H9 (cell line): ENCODE measurements around the gene CDYL2. TPM values are rescaled to one million over a fixed set of nuclear protein-coding genes. Genes with fewer than 3 reads are reported as not detected.

Source experiments
- DNase-seq: peaks from one replicate; pipeline ENCODE4 v3.0.0-alpha.2; 2017
- H2AFZ ChIP-seq: one replicate; pipeline ENCODE4 v1.6.1; 2013; ENCODE audit warnings: mild to moderate bottlenecking, low read length, control low read depth, moderate library complexity
- H2AK5ac ChIP-seq: 2 replicates; pipeline ENCODE4 v1.6.1; 2013; ENCODE audit warnings: low read length, control low read depth, mixed read lengths; ENCODE audit not compliant: insufficient read length
- H2BK120ac ChIP-seq: one replicate; pipeline ENCODE4 v1.6.1; 2013; ENCODE audit warnings: low read depth, mild to moderate bottlenecking, low read length, control low read depth, inconsistent platforms; ENCODE audit not compliant: poor library complexity, severe bottlenecking
- H2BK12ac ChIP-seq: 2 replicates; pipeline ENCODE4 v1.6.1; 2013; ENCODE audit warnings: low read length, control low read depth, mixed read lengths, low read depth; ENCODE audit not compliant: insufficient read length
- H2BK15ac ChIP-seq: 2 replicates; pipeline ENCODE4 v1.6.1; 2013; ENCODE audit warnings: low read depth, low read length, control low read depth
- H2BK20ac ChIP-seq: one replicate; pipeline ENCODE4 v1.6.1; 2013; ENCODE audit warnings: low read depth, mild to moderate bottlenecking, low read length, control low read depth, inconsistent platforms; ENCODE audit not compliant: poor library complexity, severe bottlenecking
- H2BK5ac ChIP-seq: 2 replicates; pipeline ENCODE4 v1.6.1; 2013; ENCODE audit warnings: low read length, control low read depth, mixed read lengths; ENCODE audit not compliant: insufficient read length
- H3K14ac ChIP-seq: 2 replicates; pipeline ENCODE4 v1.6.1; 2013; ENCODE audit warnings: low read length, control low read depth; ENCODE audit not compliant: insufficient read depth
- H3K18ac ChIP-seq: 2 replicates; pipeline ENCODE4 v1.6.1; 2013; ENCODE audit warnings: low read depth, mild to moderate bottlenecking, mixed read lengths, low read length, control low read depth; ENCODE audit not compliant: insufficient read length
- H3K23ac ChIP-seq: 2 replicates; pipeline ENCODE4 v1.6.1; 2013; ENCODE audit warnings: low read length, control low read depth, mixed read lengths, low read depth; ENCODE audit not compliant: insufficient read length
- H3K23me2 ChIP-seq: 2 replicates; pipeline ENCODE4 v1.6.1; 2013; ENCODE audit warnings: low read depth, mild to moderate bottlenecking, mixed read lengths, low read length, control low read depth; ENCODE audit not compliant: insufficient read length, poor library complexity, severe bottlenecking
- H3K27ac ChIP-seq: 2 replicates; pipeline ENCODE4 v1.5.1; 2013; ENCODE audit warnings: low read length, control low read depth, mixed read lengths, low read depth; ENCODE audit not compliant: insufficient read length
- H3K27me3 ChIP-seq: 2 replicates; pipeline ENCODE4 v1.6.1; 2013; ENCODE audit warnings: low read length, control low read depth, inconsistent platforms; ENCODE audit not compliant: insufficient read depth
- H3K4ac ChIP-seq: 2 replicates; pipeline ENCODE4 v1.6.1; 2013; ENCODE audit warnings: low read depth, mild to moderate bottlenecking, control low read depth, inconsistent platforms, low read length, moderate library complexity
- H3K4me1 ChIP-seq: 2 replicates; pipeline ENCODE4 v1.6.1; 2013; ENCODE audit warnings: low read length, control low read depth, inconsistent platforms; ENCODE audit not compliant: insufficient read depth
- H3K4me2 ChIP-seq: 2 replicates; pipeline ENCODE4 v1.6.1; 2013; ENCODE audit warnings: low read length, control low read depth, mixed read lengths; ENCODE audit not compliant: insufficient read length, insufficient read depth
- H3K56ac ChIP-seq: 2 replicates; pipeline ENCODE4 v1.6.1; 2013; ENCODE audit warnings: low read depth, mild to moderate bottlenecking, mixed read lengths, low read length, control low read depth; ENCODE audit not compliant: insufficient read length
- H3K79me1 ChIP-seq: 2 replicates; pipeline ENCODE4 v1.6.1; 2013; ENCODE audit warnings: low read depth, mild to moderate bottlenecking, moderate library complexity, low read length, control low read depth, inconsistent platforms; ENCODE audit not compliant: insufficient read depth, poor library complexity, severe bottlenecking
- H3K79me2 ChIP-seq: 2 replicates; pipeline ENCODE4 v1.6.1; 2013; ENCODE audit warnings: low read length, control low read depth, inconsistent platforms; ENCODE audit not compliant: insufficient read depth
- H3K9ac ChIP-seq: 2 replicates; pipeline ENCODE4 v1.6.1; 2013; ENCODE audit warnings: low read length, control low read depth, mixed read lengths; ENCODE audit not compliant: insufficient read length; ENCODE audit errors: extremely low read depth
- H3K9me3 ChIP-seq: one replicate; pipeline ENCODE4 v1.6.1; 2013; ENCODE audit warnings: low read depth, low read length, inconsistent platforms; ENCODE audit not compliant: control insufficient read depth
- H3T11ph ChIP-seq: one replicate; pipeline ENCODE4 v1.6.1; 2013; ENCODE audit warnings: mild to moderate bottlenecking, low read length, control low read depth, inconsistent platforms
- H4K20me1 ChIP-seq: one replicate; pipeline ENCODE4 v1.6.1; 2013; ENCODE audit not compliant: control insufficient read depth, insufficient read length, insufficient read depth
- H4K5ac ChIP-seq: 2 replicates; pipeline ENCODE4 v1.6.1; 2013; ENCODE audit warnings: low read depth, mild to moderate bottlenecking, mixed read lengths, low read length, control low read depth; ENCODE audit not compliant: insufficient read length
- H4K8ac ChIP-seq: replicated peaks from 2 replicates; pipeline ENCODE4 v1.6.1; 2013; ENCODE audit warnings: low read length, control low read depth, mixed read lengths, low read depth; ENCODE audit not compliant: insufficient read length
- H4K91ac ChIP-seq: 2 replicates; pipeline ENCODE4 v1.6.1; 2013; ENCODE audit warnings: low read depth, mild to moderate bottlenecking, moderate library complexity, mixed read lengths, low read length, control low read depth; ENCODE audit not compliant: insufficient read length
- H3K27ac Mint-ChIP-seq, 3 experiments: 2 replicates in 2 of 3; 3 replicates in 1 of 3; pipeline ENCODE4 v1.8.0; 2020 to 2021; ENCODE audit warnings: mixed read lengths in 3 of 3, mild to moderate bottlenecking in 1 of 3, moderate library complexity in 1 of 3
- H3K27me3 Mint-ChIP-seq: 2 replicates; pipeline ENCODE4 v1.8.0; 2021; ENCODE audit warnings: low read depth, mild to moderate bottlenecking, moderate library complexity, mixed read lengths
- H3K36me3 Mint-ChIP-seq, 3 experiments: 2 replicates in 2 of 3; 3 replicates in 1 of 3; pipeline ENCODE4 v1.8.0; 2020 to 2021; ENCODE audit warnings: low read depth in 3 of 3, mixed read lengths in 3 of 3; ENCODE audit not compliant: insufficient read depth in 1 of 3
- H3K4me1 Mint-ChIP-seq, 2 experiments: 2 replicates each; pipeline ENCODE4 v1.8.0; 2020; ENCODE audit warnings: mixed read lengths in 2 of 2
- H3K4me3 Mint-ChIP-seq, 2 experiments: 2 replicates in 1 of 2; 3 replicates in 1 of 2; pipeline ENCODE4 v1.8.0; 2020 to 2021; ENCODE audit warnings: mild to moderate bottlenecking in 2 of 2, mixed read lengths in 2 of 2, moderate library complexity in 1 of 2
- H3K9me3 Mint-ChIP-seq, 2 experiments: 2 replicates in 1 of 2; 3 replicates in 1 of 2; pipeline ENCODE4 v1.8.0; 2020; ENCODE audit warnings: mild to moderate bottlenecking in 2 of 2, mixed read lengths in 2 of 2, moderate library complexity in 1 of 2
- CTCF ChIP-seq: fragments of 200-600 bp; sonication (generic); conservative IDR thresholded peaks from 3 replicates; pipeline ENCODE4 v1.8.0; 2021; ENCODE audit warnings: antibody characterized with exemption, mild to moderate bottlenecking
- WGBS: extraction: QIAGEN DNeasy Blood & Tissue Kit; methylation state at CpG from one replicate; pipeline ENCODE4 v1.1.7; 2013; ENCODE audit warnings: missing lambda C conversion rate, low lambda C conversion rate, mixed read lengths; ENCODE audit not compliant: insufficient read length; ENCODE audit errors: extremely low coverage; 5-methylcytosine and 5-hydroxymethylcytosine counted together
- total RNA-seq: library from RNA; stranded (reverse); gene quantifications from 2 replicates; pipeline ENCODE4 v1.2.1, GENCODE V29; 2021

CDYL2 gene
- total RNA-seq, 1 experiment from 2014 or later: 4.2 TPM

- Histone ChIP-seq H3K27ac (no peak overlapping the region), H3K27me3 (no peaks in the 10 kb centered on the region), H4K20me1 (no peaks in the 10 kb centered on the region), H2BK20ac (no peak overlapping the region), H2BK120ac (no peak overlapping the region), H3K9ac (no peak overlapping the region), H2BK5ac (no peak overlapping the region), H3K4me1 (no peaks in the 10 kb centered on the region), H4K5ac (no peak overlapping the region), H3K4ac (no peak overlapping the region), H2BK12ac (no peak overlapping the region), H3K23ac (no peak overlapping the region), H3K23me2 (no peaks in the 10 kb centered on the region), H4K8ac (no peak overlapping the region), H3K79me1 (no peaks in the 10 kb centered on the region), H2AFZ (no peak overlapping the region), H3K4me2 (no peak overlapping the region), H3K9me3 (no peaks in the 10 kb centered on the region), H4K91ac (no peak overlapping the region), H3K56ac (no peak overlapping the region), H3K79me2 (no peaks in the 10 kb centered on the region), H3T11ph (no peak overlapping the region), H3K14ac (no peak overlapping the region), H3K18ac (no peak overlapping the region), H2BK15ac (no peak overlapping the region), H2AK5ac (no peak overlapping the region)
- Mint-ChIP-seq H3K36me3 (no peaks in the 10 kb centered on the region), H3K4me3 (no peak overlapping the region), H3K9me3 (no peaks in the 10 kb centered on the region; a peak in 1 of 5 replicates), H3K27me3 (peaks cover 3% of the 10 kb centered on the region), H3K4me1 (peaks cover 6 to 7% of the 10 kb centered on the region in 2 experiments), H3K27ac (no peak overlapping the region)
- no peak for DNase-seq
- no peak for TF ChIP-seq CTCF
- WGBS: no CpG with 5 or more reads among the region's 10 CpGs
Measured at GRCh38 chr16:80689487-80689886, 114.9 kb downstream of the CDYL2 start.
